Uterus (tissue), 2 donors: ENCODE results near the gene KIAA1328.

ENCODE experiments used
- CTCF ChIP-seq, 4 experiments: fragments of 200-600 bp in 2 of 4; fragments of 450-650 bp in 2 of 4; sonication (generic) in 2 of 4; IDR thresholded peaks; one replicate each; pipeline ENCODE4 v1.5.1; 2016 to 2019; ENCODE audit warnings: antibody characterized with exemption in 4 of 4, mild to moderate bottlenecking in 2 of 4, moderate library complexity in 1 of 4
- POLR2A ChIP-seq, 2 donors: fragments of 450-650 bp; IDR thresholded peaks; one replicate each; pipeline ENCODE4 v1.6.1; 2016; ENCODE audit warnings: antibody characterized with exemption in 2 of 2, mild to moderate bottlenecking in 1 of 2, moderate library complexity in 1 of 2

GRCh38 chr18:36839835-36840234, 10.9 kb downstream of the KIAA1328 start:
- no peak for TF ChIP-seq CTCF (IDR thresholded peaks at IDR 0.05)
- no peak for TF ChIP-seq POLR2A (IDR thresholded peaks at IDR 0.05)
